ENCODE measurements around the gene SUN5.
A peak's percentile ranks its signal among the peaks of the same experiment; 100 is the strongest.

The SUN5 gene

DNA sequence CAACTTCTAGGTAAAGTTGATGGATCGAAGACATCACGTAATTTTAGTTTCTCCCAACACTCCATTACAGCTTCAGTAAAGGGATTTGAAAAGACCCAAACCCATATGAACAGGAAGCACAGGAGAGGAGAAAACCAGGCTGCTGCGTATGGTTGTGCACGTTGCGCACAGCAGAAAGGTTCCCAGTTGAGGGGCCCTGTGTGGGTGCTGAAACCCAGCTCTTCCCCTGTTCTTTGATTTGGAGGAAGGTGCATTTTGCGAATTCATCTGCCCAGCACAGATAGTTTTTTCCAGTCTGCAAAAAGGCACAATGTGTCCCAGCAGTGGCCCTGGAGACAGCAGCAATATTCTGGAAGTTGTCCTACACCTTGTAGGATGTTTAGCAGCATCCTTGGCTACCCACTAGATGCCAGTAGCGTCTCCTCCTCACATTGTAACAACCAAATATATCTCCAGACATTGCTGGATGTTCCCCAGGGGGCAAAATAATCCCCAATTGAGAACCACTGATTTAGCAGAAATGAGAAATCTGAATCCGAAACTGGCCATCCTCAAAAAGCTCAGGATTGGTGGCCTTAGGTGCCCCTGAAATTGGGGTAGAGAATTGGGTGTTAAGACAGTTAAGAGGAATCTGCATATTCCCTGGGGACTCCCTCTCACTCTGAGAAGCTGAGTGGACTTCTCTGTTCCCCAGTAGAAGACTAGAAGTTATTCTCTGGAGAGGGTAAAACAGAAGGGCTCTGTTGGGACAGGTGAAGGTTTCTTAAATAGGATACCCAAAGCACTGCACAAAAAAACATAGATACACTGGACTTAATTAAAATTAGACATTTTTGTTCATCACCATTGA, 12.2 kb downstream of the SUN5 start:
- no peaks in the 10 kb centered on the region for H3K9me3 ChIP-seq (ENCODE audit: severe bottlenecking)
- DNase-seq (ENCODE audit: low spot score) (peak; percentile 36), ATAC-seq (ENCODE audit: low read depth) (no peak)
- H3K36me3 ChIP-seq (ENCODE audit: low read depth), result no peaks in the 10 kb centered on the region
- H3K4me3 ChIP-seq (ENCODE audit: severe bottlenecking), result no peak overlapping the region
- TF ChIP-seq CTCF (IDR thresholded peaks at IDR 0.05; ENCODE audit: poor library complexity, severe bottlenecking), result no peak
- H3K4me1 ChIP-seq (ENCODE audit: insufficient read depth, poor library complexity, severe bottlenecking), result no peaks in the 10 kb centered on the region
- H3K27ac ChIP-seq (ENCODE audit: poor library complexity, severe bottlenecking), result no peak overlapping the region
- peaks cover 7% of the 10 kb centered on the region for H3K27me3 ChIP-seq (ENCODE audit: insufficient read depth, poor library complexity, severe bottlenecking)

- H3K9me3 ChIP-seq (ENCODE audit: severe bottlenecking), result no peaks in the 10 kb centered on the region
- no peaks in the 10 kb centered on the region for H3K36me3 ChIP-seq (ENCODE audit: low read depth)
- no peaks in the 10 kb centered on the region for H3K4me1 ChIP-seq (ENCODE audit: insufficient read depth, poor library complexity, severe bottlenecking)
- H3K4me3 ChIP-seq (ENCODE audit: severe bottlenecking), result no peak overlapping the region
- H3K27ac ChIP-seq (ENCODE audit: poor library complexity, severe bottlenecking), result no peak overlapping the region
- TF ChIP-seq CTCF (IDR thresholded peaks at IDR 0.05; ENCODE audit: poor library complexity, severe bottlenecking), result no peak
- no peak for ATAC-seq (ENCODE audit: low read depth)
- peaks cover 7% of the 10 kb centered on the region for H3K27me3 ChIP-seq (ENCODE audit: insufficient read depth, poor library complexity, severe bottlenecking)
- peak; percentile 54 for DNase-seq (ENCODE audit: low spot score)
Observed at GRCh38 chr20:32991383-32991782, 12.8 kb downstream of the SUN5 start.

- peaks cover 7% of the 10 kb centered on the region for H3K27me3 ChIP-seq (ENCODE audit: insufficient read depth, poor library complexity, severe bottlenecking)
- no peak overlapping the region for H3K27ac ChIP-seq (ENCODE audit: poor library complexity, severe bottlenecking)
Observed at GRCh38 chr20:32990426-32990825, 13.8 kb downstream of the SUN5 start.

GRCh38 chr20:32989507-32990283, 14.5 kb downstream of the SUN5 start:
- DNase-seq (ENCODE audit: low spot score), result peak; percentile 72
- H3K9me3 ChIP-seq (ENCODE audit: severe bottlenecking), result no peaks in the 10 kb centered on the region
- no peaks in the 10 kb centered on the region for H3K4me1 ChIP-seq (ENCODE audit: insufficient read depth, poor library complexity, severe bottlenecking)
- TF ChIP-seq CTCF (IDR thresholded peaks at IDR 0.05; ENCODE audit: poor library complexity, severe bottlenecking), result no peak
- H3K27me3 ChIP-seq (ENCODE audit: insufficient read depth, poor library complexity, severe bottlenecking), result peaks cover 7% of the 10 kb centered on the region
- H3K36me3 ChIP-seq (ENCODE audit: low read depth), result no peaks in the 10 kb centered on the region
- no peak overlapping the region for H3K4me3 ChIP-seq (ENCODE audit: severe bottlenecking)
- no peak overlapping the region for H3K27ac ChIP-seq (ENCODE audit: poor library complexity, severe bottlenecking)
- ATAC-seq (ENCODE audit: low read depth), result no peak

More at GRCh38 chr20:32990426-32990825, 13.8 kb downstream of the SUN5 start:
- DNase-seq (ENCODE audit: low spot score), result peak; percentile 56
- Histone ChIP-seq H3K9me3 (ENCODE audit: severe bottlenecking) (no peaks in the 10 kb centered on the region), H3K36me3 (ENCODE audit: low read depth) (no peaks in the 10 kb centered on the region), H3K4me1 (ENCODE audit: insufficient read depth, poor library complexity, severe bottlenecking) (no peaks in the 10 kb centered on the region), H3K4me3 (ENCODE audit: severe bottlenecking) (no peak overlapping the region)
- TF ChIP-seq CTCF (IDR thresholded peaks at IDR 0.05; ENCODE audit: poor library complexity, severe bottlenecking), result no peak
- no peak for ATAC-seq (ENCODE audit: low read depth)

Measured in RWPE2 (cell line).